DMS153 (cell line): Measurements from ENCODE around the gene AQP12A.
A peak's percentile ranks its signal among the peaks of the same experiment; 100 is the strongest.

Experiments
- DNase-seq: peaks from one replicate; lab custom pipeline; 2025; lab: John Stamatoyannopoulos, UW

Gene AQP12A

GRCh38 chr2:240723851-240724250 lies 32.2 kb downstream of the AQP12A start:
- no peak for DNase-seq

- DNase-seq = no peak
Observed at GRCh38 chr2:240724431-240724830, 32.8 kb downstream of the AQP12A start.

- DNase-seq = no peak
Observed at GRCh38 chr2:240725266-240725665, 33.6 kb downstream of the AQP12A start.

- peak; percentile 25 for DNase-seq
Observed at GRCh38 chr2:240725671-240726070, 34.0 kb downstream of the AQP12A start.

GRCh38 chr2:240726876-240727275 lies 35.2 kb downstream of the AQP12A start:
- DNase-seq = no peak

GRCh38 chr2:240727439-240727838 lies 35.8 kb downstream of the AQP12A start:
- no peak for DNase-seq

GRCh38 chr2:240727913-240728312 lies 36.2 kb downstream of the AQP12A start:
- DNase-seq = no peak

GRCh38 chr2:240728361-240728760 lies 36.7 kb downstream of the AQP12A start:
- DNase-seq = no peak

- no peak for DNase-seq
Observed at GRCh38 chr2:240728827-240729226, 37.2 kb downstream of the AQP12A start.

- no peak for DNase-seq
Observed at GRCh38 chr2:240730501-240731177, 39.0 kb downstream of the AQP12A start.

GRCh38 chr2:240731178-240731545 lies 39.5 kb downstream of the AQP12A start:
- no peak for DNase-seq

GRCh38 chr2:240732184-240732583 lies 40.5 kb downstream of the AQP12A start:
- DNase-seq = no peak

GRCh38 chr2:240732911-240733622 lies 41.4 kb downstream of the AQP12A start:
- DNase-seq = no peak

GRCh38 chr2:240733803-240734495 lies 42.3 kb downstream of the AQP12A start:
- no peak for DNase-seq

GRCh38 chr2:240734756-240735155 lies 43.1 kb downstream of the AQP12A start:
- no peak for DNase-seq

- DNase-seq = no peak
Observed at GRCh38 chr2:240735476-240735875, 43.8 kb downstream of the AQP12A start.

- no peak for DNase-seq
Observed at GRCh38 chr2:240736281-240737250, 44.9 kb downstream of the AQP12A start.

- no peak for DNase-seq
Observed at GRCh38 chr2:240737512-240737911, 45.8 kb downstream of the AQP12A start.

GRCh38 chr2:240737958-240738357 lies 46.3 kb downstream of the AQP12A start:
- no peak for DNase-seq

- DNase-seq = no peak
Observed at GRCh38 chr2:240739797-240740196, 48.1 kb downstream of the AQP12A start.

GRCh38 chr2:240741091-240741490 lies 49.4 kb downstream of the AQP12A start:
- DNase-seq = no peak

GRCh38 chr2:240742602-240743095 lies 51.0 kb downstream of the AQP12A start:
- no peak for DNase-seq
